K562 (cell line): ENCODE measurements around the gene MRGPRD. TPM values are rescaled to one million over a fixed set of nuclear protein-coding genes. Genes with fewer than 3 reads are reported as not detected.

ENCODE experiments used
- ATAC-seq: fragments of 200-7000 bp; cut with Tn5 transposase; 3 replicates; pipeline ENCODE4 v1.9.1; 2020; ENCODE audit warnings: moderate library complexity
- BruUV-seq: library from RNA; stranded (reverse); fragments of 400-500 nt; replicated peaks from 2 replicates; lab custom pipeline; 2021; lab: Mats Ljungman, UMichigan
- CTCF ChIA-PET: fragments of 300-600 bp; formaldehyde crosslinking; extraction: SDS; loops from one replicate; lab custom pipeline; 2021; ENCODE audit warnings: low intra/inter-chr PET ratio; lab: Yijun Ruan, JAX
- POLR2A ChIA-PET: fragments of 300-600, 350-650 bp; sonication (Branson Sonifier 250); formaldehyde crosslinking; extraction: SDS; loops from one replicate; lab custom pipeline; 2021; ENCODE audit warnings: antibody characterized with exemption, inconsistent platforms; lab: Yijun Ruan, JAX
- DNase-seq, 4 experiments: peaks; one replicate each; pipeline versions ENCODE4 v3.0.0 to v3.0.0-alpha.2; 2011 to 2018; ENCODE audit warnings: low spot score in 3 of 4, mixed read lengths in 3 of 4; ENCODE audit errors: extremely low read depth in 1 of 4
- FAIRE-seq: peaks from 2 replicates; lab custom pipeline; 2011; peaks lifted over from hg19 to GRCh38; lab: Jason Lieb, UNC
- H2AFZ ChIP-seq: 2 replicates; pipeline ENCODE4 v1.6.0; 2011; ENCODE audit warnings: low read depth, low read length, control low read depth, inconsistent platforms
- H3K27ac ChIP-seq: fragments of 200-600 bp; 3 replicates; pipeline ENCODE4 v1.8.0; 2011; ENCODE audit warnings: low read depth, mild to moderate bottlenecking, control low read depth, inconsistent platforms, low read length, moderate library complexity, mixed read lengths; ENCODE audit errors: extremely low read depth
- H3K27me3 ChIP-seq, 2 experiments: fragments of 300-600 bp in 1 of 2; 2 replicates in 1 of 2; 3 replicates in 1 of 2; pipeline versions ENCODE4 v1.6.0 to v1.8.0; 2011; ENCODE audit warnings: inconsistent platforms in 2 of 2, low read length in 2 of 2, mild to moderate bottlenecking in 1 of 2, mixed read lengths in 1 of 2, moderate library complexity in 1 of 2; ENCODE audit not compliant: control insufficient read depth in 2 of 2, insufficient read depth in 2 of 2
- H3K36me3 ChIP-seq: fragments of 300-600 bp; 3 replicates; pipeline ENCODE4 v1.8.0; 2011; ENCODE audit warnings: mild to moderate bottlenecking, low read length, inconsistent platforms; ENCODE audit not compliant: control insufficient read depth, insufficient read depth
- H3K4me1 ChIP-seq, 2 experiments: fragments of 200-600 bp in 1 of 2; replicated peaks in 1 of 2; 2 replicates in 1 of 2; 3 replicates in 1 of 2; pipeline versions ENCODE4 v1.5.1 to v1.8.0; 2011; ENCODE audit warnings: inconsistent platforms in 2 of 2, low read length in 2 of 2, mild to moderate bottlenecking in 1 of 2, mixed read lengths in 1 of 2, moderate library complexity in 1 of 2; ENCODE audit not compliant: control insufficient read depth in 2 of 2, insufficient read depth in 2 of 2
- H3K4me2 ChIP-seq: 2 replicates; pipeline ENCODE4 v1.6.1; 2011; ENCODE audit warnings: low read length, control low read depth, inconsistent platforms, mixed read lengths; ENCODE audit not compliant: insufficient read depth
- H3K4me3 ChIP-seq: fragments of 200-600 bp; sonication (generic), shearing (Covaris generic); 2 replicates; pipeline ENCODE4 v1.5.1; 2016; ENCODE audit warnings: control low read depth, inconsistent platforms
- H3K79me2 ChIP-seq: fragments of 200-600 bp; 3 replicates; pipeline ENCODE4 v1.8.0; 2011; ENCODE audit warnings: low read length, inconsistent platforms; ENCODE audit not compliant: control insufficient read depth, insufficient read depth
- H3K9ac ChIP-seq, 2 experiments: 2 replicates each; pipeline versions ENCODE4 v1.6.0 to v1.6.1; 2011; ENCODE audit warnings: low read depth in 2 of 2, low read length in 2 of 2, control low read depth in 1 of 2, inconsistent platforms in 1 of 2, mild to moderate bottlenecking in 1 of 2, mixed read lengths in 1 of 2; ENCODE audit not compliant: insufficient read depth in 1 of 2
- H3K9me1 ChIP-seq: one replicate; pipeline ENCODE4 v1.6.0; 2011; ENCODE audit warnings: inconsistent platforms, mild to moderate bottlenecking, low read length, moderate library complexity; ENCODE audit not compliant: control insufficient read depth, insufficient read depth
- H3K9me3 ChIP-seq: replicated peaks from 2 replicates; pipeline ENCODE4 v1.5.1; 2011; ENCODE audit warnings: low read depth, low read length, inconsistent platforms; ENCODE audit not compliant: control insufficient read depth, insufficient read depth
- H4K20me1 ChIP-seq: replicated peaks from 2 replicates; pipeline ENCODE4 v1.6.1; 2011; ENCODE audit warnings: low read length, inconsistent platforms, mixed read lengths; ENCODE audit not compliant: control insufficient read depth, insufficient read depth
- ATF1 ChIP-seq, 2 experiments: fragments of 450-650 bp in 1 of 2; IDR thresholded peaks; 2 replicates each; pipeline ENCODE4 v1.6.1; 2016; ENCODE audit warnings: missing compliant biosample characterization in 1 of 2, missing genetic modification characterization in 1 of 2
- BHLHE40 ChIP-seq: IDR thresholded peaks from 2 replicates; pipeline ENCODE4 v1.6.1; 2011; ENCODE audit warnings: low read length, improper control_type of control experiment
- CBX1 ChIP-seq: sonication (generic); IDR thresholded peaks from 2 replicates; pipeline ENCODE4 v1.6.1; 2016; ENCODE audit warnings: antibody characterized with exemption, low read depth, mild to moderate bottlenecking
- CREB1 ChIP-seq, 2 experiments: sonication (generic) in 1 of 2; formaldehyde crosslinking in 1 of 2; IDR thresholded peaks; 2 replicates each; pipeline versions ENCODE4 v1.6.1 to v1.8.0; 2012 to 2022; ENCODE audit warnings: inconsistent platforms in 1 of 2, mild to moderate bottlenecking in 1 of 2, missing genetic modification reagents in 1 of 2, moderate library complexity in 1 of 2
- CREM ChIP-seq: IDR thresholded peaks from 2 replicates; pipeline ENCODE4 v1.6.1; 2014; ENCODE audit warnings: antibody characterized with exemption, low read depth
- CXXC5 ChIP-seq: fragments of 250-450 bp; sonication (Bioruptor Pico); IDR thresholded peaks from 2 replicates; pipeline ENCODE4 v1.8.0; 2022; ENCODE audit warnings: inconsistent platforms, mild to moderate bottlenecking, moderate library complexity
- DACH1 ChIP-seq: fragments of 450-650 bp; IDR thresholded peaks from 2 replicates; pipeline ENCODE4 v1.6.1; 2018; ENCODE audit not compliant: partially characterized antibody
- EWSR1 ChIP-seq: fragments of 450-650 bp; IDR thresholded peaks from 2 replicates; pipeline ENCODE4 v1.6.1; 2018; ENCODE audit warnings: borderline replicate concordance, mild to moderate bottlenecking, low read depth, moderate library complexity; ENCODE audit not compliant: partially characterized antibody
- HES1 ChIP-seq: fragments of 450-650 bp; IDR thresholded peaks from 2 replicates; pipeline ENCODE4 v1.6.1; 2016; ENCODE audit warnings: low read depth, mild to moderate bottlenecking, moderate library complexity
- MAX ChIP-seq: sonication (generic); formaldehyde crosslinking; IDR thresholded peaks from 2 replicates; pipeline ENCODE4 v1.9.0; 2022; ENCODE audit warnings: mild to moderate bottlenecking, missing genetic modification reagents
- MEIS2 ChIP-seq: fragments of 450-650 bp; IDR thresholded peaks from 2 replicates; pipeline ENCODE4 v1.6.1; 2014; ENCODE audit warnings: mild to moderate bottlenecking; ENCODE audit not compliant: partially characterized antibody
- NR2C1 ChIP-seq, 2 experiments: fragments of 450-650 bp; IDR thresholded peaks; 2 replicates each; pipeline ENCODE4 v1.6.1; 2017; ENCODE audit warnings: mild to moderate bottlenecking in 2 of 2, antibody characterized with exemption in 1 of 2, inconsistent platforms in 1 of 2, missing compliant biosample characterization in 1 of 2, missing genetic modification characterization in 1 of 2
- PHB2 ChIP-seq: fragments of 450-650 bp; IDR thresholded peaks from 2 replicates; pipeline ENCODE4 v1.6.1; 2017; ENCODE audit warnings: low read depth
- RAD21 ChIP-seq, 2 experiments: fragments of 250-450 bp in 1 of 2; fragments of 450-650 bp in 1 of 2; sonication (Bioruptor Pico) in 1 of 2; formaldehyde crosslinking in 1 of 2; IDR thresholded peaks in 1 of 2; conservative IDR thresholded peaks in 1 of 2; 2 replicates each; pipeline versions ENCODE4 v1.4.0 to v1.8.0; 2020 to 2022; ENCODE audit warnings: mild to moderate bottlenecking in 2 of 2, moderate library complexity in 1 of 2
- SRSF7 ChIP-seq: fragments of 200-400 bp; formaldehyde crosslinking; optimal IDR thresholded peaks from 2 replicates; pipeline ENCODE3; 2017; ENCODE audit warnings: mild to moderate bottlenecking, low read depth, low read length
- TCF3 ChIP-seq: sonication (generic); formaldehyde crosslinking; IDR thresholded peaks from 2 replicates; pipeline ENCODE4 v1.4.0; 2020; ENCODE audit warnings: mild to moderate bottlenecking, missing genetic modification reagents
- UBTF ChIP-seq, 2 experiments: IDR thresholded peaks; 2 replicates each; pipeline ENCODE4 v1.6.1; 2012; ENCODE audit warnings: improper control_type of control experiment in 2 of 2, low read depth in 2 of 2, low read length in 2 of 2, borderline replicate concordance in 1 of 2
- ZNF507 ChIP-seq: conservative IDR thresholded peaks from 2 replicates; pipeline ENCODE4 v1.6.1; 2017; ENCODE audit warnings: missing genetic modification characterization, missing compliant biosample characterization
- WGBS: fragments of 100-300 bp; shearing (Covaris generic); methylation state at CpG from one replicate; pipeline ENCODE4 v1.1.6; 2016; ENCODE audit warnings: low coverage, mixed read lengths; ENCODE audit not compliant: insufficient coverage; ENCODE audit errors: missing lambda C conversion rate; 5-methylcytosine and 5-hydroxymethylcytosine counted together
- in situ Hi-C: fragments of 300-500 bp; cut with MboI; formaldehyde crosslinking; loops from 4 replicates; pipeline ENCODE4 v1.15.0; 2018; ENCODE audit warnings: inconsistent platforms, mixed read lengths
- intact Hi-C: fragments of 100-400 bp; cut with micrococcal nuclease; formaldehyde crosslinking; loops from 2 replicates; pipeline ENCODE4 v1.14.2; 2022
- polyA plus RNA-seq, 8 experiments: library from polyadenylated mRNA; depleted of rRNA in 4 of 8; stranded (reverse) in 5 of 8; unstranded in 3 of 8; fragments of >200 nt; fragmentation: Nextera tagmentation in 2 of 8; fragmentation: Illumina TruSeq in 1 of 8; extraction: Ambion mirVana in 2 of 8; extraction: Trizol in 1 of 8; gene quantifications; 2 replicates each; pipeline versions ENCODE4 v1.2.1 to v1.2.3, GENCODE V29; 2011 to 2014; ENCODE audit warnings: inconsistent platforms in 1 of 8, missing spikeins in 1 of 8
- total RNA-seq, 7 experiments: library from RNA; depleted of rRNA in 6 of 7; stranded (reverse); fragments of >200 nt in 6 of 7; fragmentation: Illumina TruSeq in 2 of 7; extraction: Trizol in 2 of 7; gene quantifications; 2 replicates each; pipeline versions ENCODE4 v1.2.1 to v1.2.3, GENCODE V29; 2011 to 2021; ENCODE audit warnings: low replicate concordance in 1 of 7

The MRGPRD gene
- total and polyA plus RNA-seq, 9 of the 15 experiments (the other 6 are each of a cell fraction or from before 2014, with no cell fraction given) = not detected

- ATAC-seq (peak; percentile 90), DNase-seq (peak; percentile 55 to 67 (median 60)), FAIRE-seq (peak; percentile 70)
- in situ Hi-C loops = no loop called here
- peaks cover 8 to 31% of the 10 kb centered on the region in 2 experiments; a peak in 4 of 5 replicates for H3K27me3 ChIP-seq
- no peaks in the 10 kb centered on the region for H3K79me2 ChIP-seq
- H3K36me3 ChIP-seq = no peaks in the 10 kb centered on the region
- no peaks in the 10 kb centered on the region; the same call in 1 of the 2 replicates for H4K20me1 ChIP-seq
- H3K9me1 ChIP-seq = no peaks in the 10 kb centered on the region
- ChIA-PET CTCF (no interaction called here), POLR2A (interaction anchor here (0.5 to 1.0 kb wide), 4 partner anchors 14 to 941 kb away, joined by 3 to 7 read pairs (median 4); no protein-coding TSS in a partner anchor)
- WGBS = 28% methylated on average over 30 of the region's 30 CpGs
- peak overlapping the region; percentile 51 for H3K4me2 ChIP-seq
- no peak overlapping the region for H3K4me3 ChIP-seq
- BruUV-seq = no TSS peak
- H3K4me1 ChIP-seq = peaks cover 8 to 18% of the 10 kb centered on the region in 2 experiments; a peak in 4 of 5 replicates
- no peak overlapping the region for H3K27ac ChIP-seq
- H3K9ac ChIP-seq = peak overlapping the region in 1 of 2 experiments; percentile 75; a peak in 2 of 4 replicates
- no peaks in the 10 kb centered on the region for H3K9me3 ChIP-seq
- intact Hi-C loops = loop anchor here (1.0 kb wide), 1 partner anchor 133 kb away; no protein-coding TSS in a partner anchor
- peak overlapping the region; percentile 17 for H2AFZ ChIP-seq
- TF ChIP-seq NR2C1 (IDR thresholded peaks at IDR 0.05) = no peak
- no peak for TF ChIP-seq NR2C1 (tag; IDR thresholded peaks at IDR 0.05)
- no peak for TF ChIP-seq SRSF7
- 0 out of 2 replicates have a peak, but pooled peaks have one; percentile 36 for TF ChIP-seq HES1
- TF ChIP-seq TCF3 (CRISPR knock-in tag) = peak; percentile 36; the same call in 1 of the 2 replicates
- TF ChIP-seq EWSR1 = no peak
- peak; percentile 81 for TF ChIP-seq MEIS2
- TF ChIP-seq DACH1 = peak; percentile 37
- no peak for TF ChIP-seq PHB2
- no peak for TF ChIP-seq CBX1
- peak; percentile 19; the same call in 1 of the 2 replicates for TF ChIP-seq MAX (CRISPR knock-in tag)
- TF ChIP-seq ATF1 (CRISPR knock-in tag; IDR thresholded peaks at IDR 0.05) = no peak
- TF ChIP-seq ATF1 (tag; IDR thresholded peaks at IDR 0.05) = peak; percentile 40; the same call in 1 of the 2 replicates
- no peak for TF ChIP-seq RAD21 (CRISPR knock-in tag; conservative IDR thresholded peaks at IDR 0.05 in 1 of 2, IDR thresholded peaks at IDR 0.05 in 1 of 2)
- TF ChIP-seq CXXC5 (CRISPR knock-in tag) = peak; percentile 69
- TF ChIP-seq CREB1 (IDR thresholded peaks at IDR 0.05) = no peak
- TF ChIP-seq CREB1 (CRISPR knock-in tag; IDR thresholded peaks at IDR 0.05) = peak; percentile 48; the same call in 1 of the 2 replicates
- TF ChIP-seq ZNF507 (tag) = no peak
- peak; percentile 95 for TF ChIP-seq BHLHE40
- no peak for TF ChIP-seq UBTF (IDR thresholded peaks at IDR 0.05; ENCODE audit: borderline replicate concordance in 1 of 2, low read depth in 2 of 2, low read length in 2 of 2)
- TF ChIP-seq CREM = peak; percentile 58; the same call in 1 of the 2 replicates
Measured at GRCh38 chr11:68954836-68955606, 25.8 kb downstream of the MRGPRD start.
